Daoy (cell line): ENCODE measurements around the gene MAEA. TPM values are rescaled to one million over a fixed set of nuclear protein-coding genes. Genes with fewer than 3 reads are reported as not detected.
"Not testable (repeated sequence)": the region's sequence is repeated elsewhere in the genome, so short reads cannot be mapped to it uniquely, and the experiment has no call there.

Experiments
- DNase-seq: peaks from one replicate; pipeline ENCODE4 v3.0.0-alpha.2; 2015; ENCODE audit warnings: low read depth
- total RNA-seq: library from RNA; depleted of rRNA; stranded (reverse); fragments of >200 nt; shearing (Covaris generic); gene quantifications from 2 replicates; pipeline ENCODE4 v1.2.3, GENCODE V29; 2014

The MAEA gene
- total RNA-seq, 1 experiment from 2014 or later: 68.7 TPM

GRCh38 chr4:1366371-1367229, 76.9 kb downstream of the MAEA start:
- DNase-seq: no peak

GRCh38 chr4:1367230-1367935, 77.7 kb downstream of the MAEA start:
- no peak for DNase-seq

GRCh38 chr4:1367936-1368289, 78.2 kb downstream of the MAEA start:
- DNase-seq: no peak

- no peak for DNase-seq
Measured at GRCh38 chr4:1368421-1369090, 78.9 kb downstream of the MAEA start.

GRCh38 chr4:1369091-1369450, 79.4 kb downstream of the MAEA start:
- no peak for DNase-seq

- no peak for DNase-seq
Measured at GRCh38 chr4:1369479-1370079, 79.9 kb downstream of the MAEA start.

- no peak for DNase-seq
Measured at GRCh38 chr4:1370321-1371124, 80.8 kb downstream of the MAEA start.

- DNase-seq: no peak
Measured at GRCh38 chr4:1371176-1372165, 81.8 kb downstream of the MAEA start.

- DNase-seq: not testable (repeated sequence)
Measured at GRCh38 chr4:1372576-1372975, 82.9 kb downstream of the MAEA start.

GRCh38 chr4:1373892-1374705, 84.4 kb downstream of the MAEA start:
- no peak for DNase-seq

GRCh38 chr4:1374706-1375045, 85.0 kb downstream of the MAEA start:
- DNase-seq: no peak

GRCh38 chr4:1375051-1375721, 85.5 kb downstream of the MAEA start:
- DNase-seq: no peak

GRCh38 chr4:1375761-1376322, 86.2 kb downstream of the MAEA start:
- DNase-seq: no peak

GRCh38 chr4:1376391-1376840, 86.7 kb downstream of the MAEA start:
- DNase-seq: no peak

GRCh38 chr4:1376841-1377605, 87.3 kb downstream of the MAEA start:
- no peak for DNase-seq

GRCh38 chr4:1377606-1378261, 88.0 kb downstream of the MAEA start:
- DNase-seq: no peak

- DNase-seq: no peak
Measured at GRCh38 chr4:1378559-1379231, 89.0 kb downstream of the MAEA start.
